ENCODE measurements around the gene FBXO2. TPM values are rescaled to one million over a fixed set of nuclear protein-coding genes. Genes with fewer than 3 reads are reported as not detected.

Gene FBXO2
- total RNA-seq, 1 donor from 2014 or later: 0.56 TPM

- Histone ChIP-seq H3K4me2 (no peak overlapping the region), H3K4me3 (no peak overlapping the region), H3K27ac (no peak overlapping the region), H4K20me1 (ENCODE audit: low read depth) (peaks cover 65% of the 10 kb centered on the region), H3K9me3 (ENCODE audit: low read depth) (no peaks in the 10 kb centered on the region), H3K27me3 (peaks cover 4% of the 10 kb centered on the region), H3K79me2 (ENCODE audit: low read depth) (peaks cover 88% of the 10 kb centered on the region), H3K4me1 (peaks cover 44% of the 10 kb centered on the region), H3K36me3 (no peaks in the 10 kb centered on the region), H3F3A (ENCODE audit: low read depth) (peaks cover 70% of the 10 kb centered on the region), H3K9ac (no peak overlapping the region), H2AFZ (replicated peaks) (no peak overlapping the region)
- TF ChIP-seq EZH2 (IDR thresholded peaks at IDR 0.05): no peak
- TF ChIP-seq EZH2phosphoT487 (IDR thresholded peaks at IDR 0.05): no peak
- no peak for TF ChIP-seq CTCF (IDR thresholded peaks at IDR 0.05)
- no peaks in the 10 kb centered on the region for H3K36me3 Mint-ChIP-seq
- DNase-seq (ENCODE audit: low spot score): peak; percentile 16
- H3K27me3 Mint-ChIP-seq (ENCODE audit: insufficient read depth, low read depth): peaks cover 12% of the 10 kb centered on the region
- H3K4me1 Mint-ChIP-seq: peaks cover 36% of the 10 kb centered on the region
- no peak overlapping the region for H3K4me3 Mint-ChIP-seq
- H3K27ac Mint-ChIP-seq: no peak overlapping the region
- H3K9me3 Mint-ChIP-seq: no peaks in the 10 kb centered on the region
These were observed 43.1 kb upstream of the FBXO2 start for GRCh38 chr1:11697188-11697892.

GRCh38 chr1:11695861-11696260, 41.6 kb upstream of the FBXO2 start:
- H3K27ac ChIP-seq: peak overlapping the region; percentile 12
- peaks cover 84% of the 10 kb centered on the region for H3K79me2 ChIP-seq (ENCODE audit: low read depth)
- Mint-ChIP-seq H3K9me3 (no peaks in the 10 kb centered on the region), H3K27ac (peak overlapping the region; percentile 61), H3K4me3 (no peak overlapping the region), H3K36me3 (no peaks in the 10 kb centered on the region), H3K27me3 (ENCODE audit: insufficient read depth, low read depth) (peaks cover 13% of the 10 kb centered on the region), H3K4me1 (peaks cover 30% of the 10 kb centered on the region)
- H3K4me1 ChIP-seq: peaks cover 37% of the 10 kb centered on the region
- H3K9me3 ChIP-seq (ENCODE audit: low read depth): no peaks in the 10 kb centered on the region
- no peaks in the 10 kb centered on the region for H3K36me3 ChIP-seq
- peak overlapping the region; percentile 39 for H3K4me2 ChIP-seq
- peaks cover 52% of the 10 kb centered on the region for H4K20me1 ChIP-seq (ENCODE audit: low read depth)
- H3K4me3 ChIP-seq: no peak overlapping the region
- DNase-seq (ENCODE audit: low spot score): peak; percentile 63
- no peak overlapping the region for H3K9ac ChIP-seq
- no peak overlapping the region for H2AFZ ChIP-seq (replicated peaks)
- peaks cover 11% of the 10 kb centered on the region for H3K27me3 ChIP-seq
- no peak for TF ChIP-seq EZH2 (IDR thresholded peaks at IDR 0.05)
- H3F3A ChIP-seq (ENCODE audit: low read depth): peaks cover 68% of the 10 kb centered on the region

- Mint-ChIP-seq H3K9me3 (no peaks in the 10 kb centered on the region), H3K27ac (peak overlapping the region; percentile 27), H3K4me1 (peaks cover 36% of the 10 kb centered on the region)
These were observed 39.7 kb upstream of the FBXO2 start for GRCh38 chr1:11693917-11694316.

More at GRCh38 chr1:11693917-11694316, 39.7 kb upstream of the FBXO2 start:
- Histone ChIP-seq H3K9ac (no peak overlapping the region), H3K9me3 (ENCODE audit: low read depth) (no peaks in the 10 kb centered on the region), H3F3A (ENCODE audit: low read depth) (peaks cover 79% of the 10 kb centered on the region), H3K4me2 (peak overlapping the region; percentile 93), H4K20me1 (ENCODE audit: low read depth) (peaks cover 51% of the 10 kb centered on the region), H3K4me1 (peaks cover 46% of the 10 kb centered on the region), H2AFZ (replicated peaks) (no peak overlapping the region), H3K79me2 (ENCODE audit: low read depth) (peaks cover 89% of the 10 kb centered on the region), H3K27me3 (peaks cover 11% of the 10 kb centered on the region), H3K4me3 (no peak overlapping the region), H3K27ac (no peak overlapping the region), H3K36me3 (no peaks in the 10 kb centered on the region)
- TF ChIP-seq EZH2 (IDR thresholded peaks at IDR 0.05): no peak
- TF ChIP-seq CTCF (IDR thresholded peaks at IDR 0.05): no peak
- no peak for TF ChIP-seq EZH2phosphoT487 (IDR thresholded peaks at IDR 0.05)
- H3K4me3 Mint-ChIP-seq: peak overlapping the region; percentile 73
- no peaks in the 10 kb centered on the region for H3K36me3 Mint-ChIP-seq
- peaks cover 18% of the 10 kb centered on the region for H3K27me3 Mint-ChIP-seq (ENCODE audit: insufficient read depth, low read depth)
- DNase-seq (ENCODE audit: low spot score): no peak

Data from neural progenitor cell (in vitro differentiated cells).